Endothelial cell of umbilical vein (primary cell): ENCODE results near the gene TOX2. TPM values are rescaled to one million over a fixed set of nuclear protein-coding genes. Genes with fewer than 3 reads are reported as not detected.

Experiments used
- BruUV-seq: library from RNA; stranded (reverse); fragments of 400-500 nt; replicated peaks from 2 replicates; lab custom pipeline; 2021; lab: Mats Ljungman, UMichigan
- CTCF ChIA-PET: fragments of 300-600, 350-600 bp; sonication (Branson Sonifier 250); formaldehyde crosslinking; loops from one replicate; lab custom pipeline; 2021; ENCODE audit warnings: antibody characterized with exemption, inconsistent platforms; lab: Charles Lee
- POLR2A ChIA-PET: fragments of 300-600, 350-600 bp; sonication (Branson Sonifier 250); formaldehyde crosslinking; loops from one replicate; lab custom pipeline; 2021; ENCODE audit warnings: antibody characterized with exemption, inconsistent platforms; lab: Charles Lee
- DNase-seq: peaks from one replicate; pipeline ENCODE4 v3.0.0-alpha.2; 2011; ENCODE audit warnings: low read depth, low spot score
- FAIRE-seq: peaks from 2 replicates; lab custom pipeline; 2011; peaks lifted over from hg19 to GRCh38; lab: Jason Lieb, UNC
- H2AFZ ChIP-seq: 2 replicates; pipeline ENCODE4 v1.6.0; 2012; ENCODE audit warnings: low read depth, low read length, control low read depth, inconsistent platforms
- H3K27ac ChIP-seq: 2 replicates; pipeline ENCODE4 v1.5.1; 2011; ENCODE audit warnings: low read depth, mild to moderate bottlenecking, control low read depth, low read length, moderate library complexity; ENCODE audit not compliant: insufficient read depth
- H3K27me3 ChIP-seq, 2 experiments: 2 replicates each; pipeline versions ENCODE4 v1.6.0 to v1.6.1; 2011; ENCODE audit warnings: low read length in 2 of 2, mixed read lengths in 1 of 2; ENCODE audit not compliant: control insufficient read depth in 2 of 2, insufficient read depth in 2 of 2
- H3K36me3 ChIP-seq, 2 experiments: 2 replicates in 1 of 2; 3 replicates in 1 of 2; pipeline ENCODE4 v1.5.1; 2011; ENCODE audit warnings: low read length in 2 of 2, mild to moderate bottlenecking in 1 of 2, moderate library complexity in 1 of 2; ENCODE audit not compliant: control insufficient read depth in 2 of 2, insufficient read depth in 2 of 2; ENCODE audit errors: extremely low read depth in 1 of 2
- H3K4me1 ChIP-seq: 3 replicates; pipeline ENCODE4 v1.5.1; 2011; ENCODE audit warnings: mild to moderate bottlenecking, low read length; ENCODE audit not compliant: control insufficient read depth, insufficient read depth; ENCODE audit errors: extremely low read depth
- H3K4me2 ChIP-seq: 2 replicates; pipeline ENCODE4 v1.6.1; 2011; ENCODE audit warnings: low read length, control low read depth, mixed read lengths; ENCODE audit not compliant: insufficient read depth
- H3K4me3 ChIP-seq, 3 experiments: fragments of 200-600 bp in 1 of 3; sonication (generic), shearing (Covaris generic) in 1 of 3; replicated peaks in 1 of 3; 2 replicates each; pipeline ENCODE4 v1.5.1; 2011 to 2016; ENCODE audit warnings: control low read depth in 3 of 3, low read length in 3 of 3, mild to moderate bottlenecking in 2 of 3, inconsistent platforms in 1 of 3, low read depth in 1 of 3, moderate library complexity in 1 of 3; ENCODE audit not compliant: insufficient read depth in 1 of 3
- H3K79me2 ChIP-seq: 2 replicates; pipeline ENCODE4 v1.6.0; 2012; ENCODE audit warnings: low read length, inconsistent platforms; ENCODE audit not compliant: control insufficient read depth, insufficient read depth
- H3K9ac ChIP-seq: replicated peaks from 2 replicates; pipeline ENCODE3; 2011; ENCODE audit warnings: low read length, control low read depth; ENCODE audit not compliant: insufficient read depth; ENCODE audit errors: extremely low read depth
- H3K9me1 ChIP-seq: replicated peaks from 3 replicates; pipeline ENCODE4 v1.6.0; 2011; ENCODE audit warnings: mild to moderate bottlenecking, low read length; ENCODE audit not compliant: control insufficient read depth, insufficient read depth; ENCODE audit errors: extremely low read depth
- H3K9me3 ChIP-seq: replicated peaks from 2 replicates; pipeline ENCODE4 v1.5.1; 2012; ENCODE audit warnings: low read length, inconsistent platforms; ENCODE audit not compliant: control insufficient read depth, insufficient read depth
- H4K20me1 ChIP-seq: replicated peaks from 2 replicates; pipeline ENCODE3; 2011; ENCODE audit warnings: mild to moderate bottlenecking, low read length; ENCODE audit not compliant: control insufficient read depth, insufficient read depth; ENCODE audit errors: extremely low read depth
- EZH2 ChIP-seq: IDR thresholded peaks from 2 replicates; pipeline ENCODE4 v1.6.1; 2012; ENCODE audit warnings: borderline replicate concordance, low read depth, mild to moderate bottlenecking, moderate library complexity, low read length, inconsistent platforms; ENCODE audit not compliant: severe bottlenecking
- FOS ChIP-seq: IDR thresholded peaks from 2 replicates; pipeline ENCODE4 v1.6.1; 2011; ENCODE audit warnings: mild to moderate bottlenecking, low read length, moderate library complexity, borderline replicate concordance; ENCODE audit not compliant: insufficient read depth
- GATA2 ChIP-seq: IDR thresholded peaks from 2 replicates; pipeline ENCODE4 v1.7.0; 2011; ENCODE audit warnings: low read depth, mild to moderate bottlenecking, moderate library complexity, mixed read lengths, low read length; ENCODE audit not compliant: insufficient read length, insufficient read depth
- JUN ChIP-seq: IDR thresholded peaks from 2 replicates; pipeline ENCODE4 v1.6.1; 2011; ENCODE audit warnings: borderline replicate concordance, low read depth; ENCODE audit not compliant: insufficient read length, insufficient read depth
- MYC ChIP-seq: IDR thresholded peaks from one replicate; pipeline ENCODE4 v1.6.1; 2011; ENCODE audit warnings: mild to moderate bottlenecking, low read depth, low read length
- POLR2A ChIP-seq: IDR thresholded peaks from 2 replicates; pipeline ENCODE4 v1.6.1; 2012; ENCODE audit warnings: low read depth, mild to moderate bottlenecking, control low read depth, low read length
- POLR2AphosphoS5 ChIP-seq: IDR thresholded peaks from 2 replicates; pipeline ENCODE4 v1.6.1; 2012; ENCODE audit warnings: low read depth, mild to moderate bottlenecking, control low read depth, low read length, moderate library complexity; ENCODE audit not compliant: insufficient read depth
- dilution Hi-C: fragments of 300-500 bp; cut with MboI; formaldehyde crosslinking; loops from one replicate; pipeline ENCODE4 v1.15.0; 2019; ENCODE audit warnings: low sequenced_read_pairs; ENCODE audit not compliant: extremely low pct_ligation_motif_present
- intact Hi-C: fragments of 100-400 bp; cut with micrococcal nuclease; formaldehyde crosslinking; loops from one replicate; pipeline ENCODE4 v1.10.0; 2022
- polyA plus RNA-seq, 4 experiments: library from polyadenylated mRNA; depleted of rRNA in 3 of 4; stranded (reverse) in 3 of 4; unstranded in 1 of 4; fragments of >200 nt; gene quantifications; 2 replicates each; pipeline versions ENCODE4 v1.2.1 to v1.2.3, GENCODE V29; 2011 to 2012; ENCODE audit warnings: missing spikeins in 1 of 4
- total RNA-seq: library from RNA; stranded (reverse); gene quantifications from 2 replicates; pipeline ENCODE4 v1.2.3, GENCODE V29; 2021
- TF ChIP-seq, protein P1 (sequence below): IDR thresholded peaks from 2 replicates; pipeline ENCODE4 v1.6.1; 2011; ENCODE audit not compliant: insufficient read depth, insufficient read length
- TF ChIP-seq, protein P2 (sequence below), 2 donors: IDR thresholded peaks; 1 replicate in 1 of 2; 2 replicates in 1 of 2; pipeline ENCODE4 v1.5.1; 2011; ENCODE audit warnings: low read length in 2 of 2, mild to moderate bottlenecking in 2 of 2, moderate library complexity in 2 of 2, control low read depth in 1 of 2, inconsistent platforms in 1 of 2, low read depth in 1 of 2; ENCODE audit not compliant: insufficient read depth in 1 of 2; ENCODE audit errors: extremely low read depth in 1 of 2

The TOX2 gene
- total and polyA plus RNA-seq, 2 donors (not counting 3 experiments of a cell fraction or from before 2014, with no cell fraction given) = 7.0 to 18.6 TPM

DNA sequence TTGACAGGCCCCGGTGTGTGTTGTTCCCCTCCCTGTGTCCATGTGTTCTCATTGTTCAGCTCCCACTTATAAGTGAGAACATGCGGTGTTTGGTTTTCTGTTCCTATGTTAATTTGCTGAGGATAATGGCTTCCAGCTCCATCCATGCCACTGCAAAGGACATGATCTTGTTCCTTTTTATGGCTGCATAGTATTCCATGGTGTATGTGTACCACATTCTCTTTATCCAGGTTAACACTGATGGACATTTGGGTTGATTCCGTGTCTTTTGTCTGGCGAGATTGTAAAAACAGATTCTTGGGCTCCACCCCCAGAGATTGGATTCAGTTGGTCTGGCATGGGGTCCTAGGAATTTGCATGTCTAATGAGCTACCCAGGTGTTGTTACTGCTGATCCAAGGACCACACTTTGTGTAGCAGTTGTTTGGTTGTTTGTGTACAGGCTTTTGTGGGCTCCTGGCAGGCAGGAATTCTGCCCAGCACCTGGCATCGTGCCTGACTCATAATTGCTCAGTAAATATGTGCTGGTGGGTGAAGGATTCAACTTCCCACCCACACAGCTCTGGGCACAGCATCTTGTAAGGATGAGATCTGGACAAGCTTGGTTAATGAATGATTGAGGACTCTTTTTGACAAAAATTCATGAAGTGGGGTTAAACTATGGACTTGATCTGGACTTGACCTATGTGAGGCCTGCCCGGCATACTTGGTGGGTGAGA lies 5.2 kb downstream of the TOX2 start:
- Histone ChIP-seq H3K9ac (no peak overlapping the region), H4K20me1 (no peaks in the 10 kb centered on the region), H3K4me1 (peaks cover 6% of the 10 kb centered on the region), H3K79me2 (no peaks in the 10 kb centered on the region), H2AFZ (no peak overlapping the region), H3K36me3 (no peaks in the 10 kb centered on the region), H3K9me3 (no peaks in the 10 kb centered on the region), H3K27me3 (peaks cover 4 to 13% of the 10 kb centered on the region in 2 experiments), H3K9me1 (no peaks in the 10 kb centered on the region), H3K4me3 (no peak overlapping the region), H3K27ac (no peak overlapping the region), H3K4me2 (no peak overlapping the region)
- no TSS peak for BruUV-seq
- POLR2A ChIA-PET = no interaction called here
- intact Hi-C loops = loop anchor here (10.0 kb wide), 1 partner anchor 255 kb away; the partner anchor contains the start of gene MYBL2
- TF ChIP-seq POLR2AphosphoS5 (no peak), EZH2 (no peak), GATA2 (no peak), FOS (no peak), JUN (no peak), POLR2A (no peak), MYC (no peak)
- TF ChIP-seq, protein P1, sequence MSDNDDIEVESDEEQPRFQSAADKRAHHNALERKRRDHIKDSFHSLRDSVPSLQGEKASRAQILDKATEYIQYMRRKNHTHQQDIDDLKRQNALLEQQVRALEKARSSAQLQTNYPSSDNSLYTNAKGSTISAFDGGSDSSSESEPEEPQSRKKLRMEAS = no peak
- TF ChIP-seq, protein P2, sequence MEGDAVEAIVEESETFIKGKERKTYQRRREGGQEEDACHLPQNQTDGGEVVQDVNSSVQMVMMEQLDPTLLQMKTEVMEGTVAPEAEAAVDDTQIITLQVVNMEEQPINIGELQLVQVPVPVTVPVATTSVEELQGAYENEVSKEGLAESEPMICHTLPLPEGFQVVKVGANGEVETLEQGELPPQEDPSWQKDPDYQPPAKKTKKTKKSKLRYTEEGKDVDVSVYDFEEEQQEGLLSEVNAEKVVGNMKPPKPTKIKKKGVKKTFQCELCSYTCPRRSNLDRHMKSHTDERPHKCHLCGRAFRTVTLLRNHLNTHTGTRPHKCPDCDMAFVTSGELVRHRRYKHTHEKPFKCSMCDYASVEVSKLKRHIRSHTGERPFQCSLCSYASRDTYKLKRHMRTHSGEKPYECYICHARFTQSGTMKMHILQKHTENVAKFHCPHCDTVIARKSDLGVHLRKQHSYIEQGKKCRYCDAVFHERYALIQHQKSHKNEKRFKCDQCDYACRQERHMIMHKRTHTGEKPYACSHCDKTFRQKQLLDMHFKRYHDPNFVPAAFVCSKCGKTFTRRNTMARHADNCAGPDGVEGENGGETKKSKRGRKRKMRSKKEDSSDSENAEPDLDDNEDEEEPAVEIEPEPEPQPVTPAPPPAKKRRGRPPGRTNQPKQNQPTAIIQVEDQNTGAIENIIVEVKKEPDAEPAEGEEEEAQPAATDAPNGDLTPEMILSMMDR (IDR thresholded peaks at IDR 0.05; ENCODE audit: extremely low read depth in 1 of 2, insufficient read depth in 1 of 2, low read depth in 1 of 2, low read length in 2 of 2) = no peak
- CTCF ChIA-PET = interaction anchor here (0.9 kb wide), 1 partner anchor 9 kb away, joined by 4 read pairs; no protein-coding TSS in a partner anchor
- no peak for FAIRE-seq
- dilution Hi-C loops = loop anchor here (25.0 kb wide), 1 partner anchor 158 kb away; no protein-coding TSS in a partner anchor
- no peak for DNase-seq
